Ishikawa (cell line): ENCODE measurements around the gene MYL12B.

Experiments used
- CEBPB ChIP-seq: IDR thresholded peaks from 2 replicates; pipeline ENCODE4 v1.6.1; 2012
- EP300 ChIP-seq: IDR thresholded peaks from 2 replicates; pipeline ENCODE4 v1.6.1; 2012; ENCODE audit warnings: borderline replicate concordance
- TAF1 ChIP-seq: IDR thresholded peaks from 2 replicates; pipeline ENCODE4 v1.6.1; 2012; ENCODE audit warnings: low read depth, mild to moderate bottlenecking
- TCF12 ChIP-seq: IDR thresholded peaks from 2 replicates; pipeline ENCODE4 v1.6.1; 2012; ENCODE audit warnings: low read depth
- YY1 ChIP-seq: IDR thresholded peaks from 2 replicates; pipeline ENCODE4 v1.6.1; 2012; ENCODE audit warnings: low read depth
- TF ChIP-seq, protein P1 (sequence below): IDR thresholded peaks from 2 replicates; pipeline ENCODE4 v1.6.1; 2012; ENCODE audit warnings: low read depth, mild to moderate bottlenecking
- TF ChIP-seq, protein P2 (sequence below): IDR thresholded peaks from 2 replicates; pipeline ENCODE4 v1.6.1; 2012
- TF ChIP-seq, protein P3 (sequence below): IDR thresholded peaks from 2 replicates; pipeline ENCODE4 v1.6.1; 2012

DNA sequence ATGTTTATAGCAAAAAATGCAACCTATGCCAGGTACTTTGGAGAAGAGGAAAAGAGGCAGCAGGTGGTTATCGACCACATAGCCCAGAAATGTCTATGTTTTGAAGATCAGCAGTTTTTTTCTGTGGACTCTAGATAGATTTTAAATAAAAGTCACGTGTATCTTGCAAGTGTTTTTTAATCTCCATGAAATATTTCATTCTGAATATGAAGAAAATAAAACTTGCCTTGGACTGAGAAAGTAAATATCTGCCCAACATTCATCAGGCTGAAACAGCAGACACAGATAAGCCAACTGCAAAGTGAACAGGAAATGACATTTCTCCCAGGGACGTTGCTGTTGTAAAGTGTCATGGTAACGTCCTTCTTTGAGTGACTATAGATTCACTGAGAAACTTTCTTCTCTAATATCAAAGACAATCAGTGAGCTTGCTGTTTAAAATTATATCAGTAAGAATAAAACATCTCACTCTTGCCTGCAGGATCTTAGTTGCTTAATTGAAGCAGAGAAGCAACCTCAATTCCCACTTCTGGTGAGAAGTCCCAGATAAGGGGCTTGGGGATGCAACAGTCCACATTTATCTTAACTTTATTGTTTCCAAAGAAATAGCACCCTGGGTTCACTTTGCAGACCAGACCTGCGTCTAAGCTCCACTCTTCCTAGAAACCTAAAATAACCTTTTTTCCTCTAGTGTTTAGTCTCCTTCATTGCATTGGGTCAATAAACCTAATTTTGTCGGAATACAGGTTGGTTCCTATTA, 48.5 kb upstream of the MYL12B start:
- no peak for TF ChIP-seq YY1
- TF ChIP-seq, protein P1, sequence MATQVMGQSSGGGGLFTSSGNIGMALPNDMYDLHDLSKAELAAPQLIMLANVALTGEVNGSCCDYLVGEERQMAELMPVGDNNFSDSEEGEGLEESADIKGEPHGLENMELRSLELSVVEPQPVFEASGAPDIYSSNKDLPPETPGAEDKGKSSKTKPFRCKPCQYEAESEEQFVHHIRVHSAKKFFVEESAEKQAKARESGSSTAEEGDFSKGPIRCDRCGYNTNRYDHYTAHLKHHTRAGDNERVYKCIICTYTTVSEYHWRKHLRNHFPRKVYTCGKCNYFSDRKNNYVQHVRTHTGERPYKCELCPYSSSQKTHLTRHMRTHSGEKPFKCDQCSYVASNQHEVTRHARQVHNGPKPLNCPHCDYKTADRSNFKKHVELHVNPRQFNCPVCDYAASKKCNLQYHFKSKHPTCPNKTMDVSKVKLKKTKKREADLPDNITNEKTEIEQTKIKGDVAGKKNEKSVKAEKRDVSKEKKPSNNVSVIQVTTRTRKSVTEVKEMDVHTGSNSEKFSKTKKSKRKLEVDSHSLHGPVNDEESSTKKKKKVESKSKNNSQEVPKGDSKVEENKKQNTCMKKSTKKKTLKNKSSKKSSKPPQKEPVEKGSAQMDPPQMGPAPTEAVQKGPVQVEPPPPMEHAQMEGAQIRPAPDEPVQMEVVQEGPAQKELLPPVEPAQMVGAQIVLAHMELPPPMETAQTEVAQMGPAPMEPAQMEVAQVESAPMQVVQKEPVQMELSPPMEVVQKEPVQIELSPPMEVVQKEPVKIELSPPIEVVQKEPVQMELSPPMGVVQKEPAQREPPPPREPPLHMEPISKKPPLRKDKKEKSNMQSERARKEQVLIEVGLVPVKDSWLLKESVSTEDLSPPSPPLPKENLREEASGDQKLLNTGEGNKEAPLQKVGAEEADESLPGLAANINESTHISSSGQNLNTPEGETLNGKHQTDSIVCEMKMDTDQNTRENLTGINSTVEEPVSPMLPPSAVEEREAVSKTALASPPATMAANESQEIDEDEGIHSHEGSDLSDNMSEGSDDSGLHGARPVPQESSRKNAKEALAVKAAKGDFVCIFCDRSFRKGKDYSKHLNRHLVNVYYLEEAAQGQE = no peak
- no peak for TF ChIP-seq TCF12
- TF ChIP-seq, protein P2, sequence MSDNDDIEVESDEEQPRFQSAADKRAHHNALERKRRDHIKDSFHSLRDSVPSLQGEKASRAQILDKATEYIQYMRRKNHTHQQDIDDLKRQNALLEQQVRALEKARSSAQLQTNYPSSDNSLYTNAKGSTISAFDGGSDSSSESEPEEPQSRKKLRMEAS = no peak
- no peak for TF ChIP-seq EP300
- TF ChIP-seq CEBPB = no peak
- TF ChIP-seq TAF1 = no peak
- TF ChIP-seq, protein P3, sequence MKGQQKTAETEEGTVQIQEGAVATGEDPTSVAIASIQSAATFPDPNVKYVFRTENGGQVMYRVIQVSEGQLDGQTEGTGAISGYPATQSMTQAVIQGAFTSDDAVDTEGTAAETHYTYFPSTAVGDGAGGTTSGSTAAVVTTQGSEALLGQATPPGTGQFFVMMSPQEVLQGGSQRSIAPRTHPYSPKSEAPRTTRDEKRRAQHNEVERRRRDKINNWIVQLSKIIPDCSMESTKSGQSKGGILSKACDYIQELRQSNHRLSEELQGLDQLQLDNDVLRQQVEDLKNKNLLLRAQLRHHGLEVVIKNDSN = no peak
